Smooth muscle cell (in vitro differentiated cells): ENCODE results near the gene STK39. TPM values are rescaled to one million over a fixed set of nuclear protein-coding genes. Genes with fewer than 3 reads are reported as not detected.

Experiments used
- DNase-seq: peaks from one replicate; lab custom pipeline; 2025; ENCODE audit not compliant: unreplicated experiment; lab: John Stamatoyannopoulos, UW
- H2AFZ ChIP-seq: fragments of 200-600 bp; sonication (generic); 2 replicates; pipeline ENCODE4 v1.6.0; 2016; ENCODE audit warnings: antibody characterized with exemption, low read depth, mild to moderate bottlenecking
- H3F3A ChIP-seq: fragments of 200-600 bp; sonication (generic); 2 replicates; pipeline ENCODE4 v1.6.0; 2017; ENCODE audit warnings: antibody characterized with exemption, low read depth
- H3K27ac ChIP-seq: fragments of 200-600 bp; sonication (generic); 2 replicates; pipeline ENCODE4 v1.5.1; 2016; ENCODE audit warnings: low read depth, mild to moderate bottlenecking
- H3K27me3 ChIP-seq: fragments of 200-600 bp; sonication (generic); 2 replicates; pipeline ENCODE4 v1.6.1; 2016; ENCODE audit warnings: low read depth, mild to moderate bottlenecking
- H3K36me3 ChIP-seq: fragments of 200-600 bp; sonication (generic); 2 replicates; pipeline ENCODE4 v1.5.1; 2016; ENCODE audit warnings: low read depth
- H3K4me1 ChIP-seq: fragments of 200-600 bp; sonication (generic); 2 replicates; pipeline ENCODE4 v1.5.1; 2016; ENCODE audit warnings: low read depth
- H3K4me2 ChIP-seq: fragments of 200-600 bp; sonication (generic); 2 replicates; pipeline ENCODE4 v1.6.0; 2016; ENCODE audit warnings: mild to moderate bottlenecking
- H3K4me3 ChIP-seq: fragments of 200-600 bp; sonication (generic); 2 replicates; pipeline ENCODE4 v1.5.1; 2016; ENCODE audit warnings: mild to moderate bottlenecking
- H3K79me2 ChIP-seq: fragments of 200-600 bp; sonication (generic); 2 replicates; pipeline ENCODE4 v1.6.0; 2016; ENCODE audit warnings: low read depth, mild to moderate bottlenecking
- H3K9ac ChIP-seq: fragments of 200-600 bp; sonication (generic); 2 replicates; pipeline ENCODE4 v1.6.0; 2016; ENCODE audit warnings: low read depth
- H3K9me3 ChIP-seq: fragments of 200-600 bp; sonication (generic); replicated peaks from 2 replicates; pipeline ENCODE4 v1.5.1; 2016; ENCODE audit warnings: low read depth
- H4K20me1 ChIP-seq: fragments of 200-600 bp; sonication (generic); 2 replicates; pipeline ENCODE4 v1.6.0; 2016; ENCODE audit warnings: low read depth
- WGBS: methylation state at CpG from one replicate; pipeline ENCODE4 v1.1.7; 2016; ENCODE audit warnings: low lambda C conversion rate; 5-methylcytosine and 5-hydroxymethylcytosine counted together
- polyA plus RNA-seq: library from polyadenylated mRNA; unstranded; fragments of >200 nt; fragmentation: Nextera tagmentation; extraction: Ambion mirVana; gene quantifications from 2 replicates; pipeline ENCODE4 v1.2.1, GENCODE V29; 2016
- total RNA-seq: library from RNA; depleted of rRNA; stranded (reverse); fragments of >200 nt; gene quantifications from 2 replicates; pipeline ENCODE4 v1.2.3, GENCODE V29; 2014
- TF ChIP-seq, protein P1 (sequence below): fragments of 200-600 bp; sonication (generic); IDR thresholded peaks from 2 replicates; pipeline ENCODE4 v1.5.1; 2017; ENCODE audit warnings: borderline replicate concordance, mild to moderate bottlenecking, antibody characterized with exemption; ENCODE audit not compliant: insufficient read depth, poor library complexity, severe bottlenecking

The STK39 gene
- total and polyA plus RNA-seq, 2 experiments from 2014 or later, result 21.1 to 37.8 TPM

- Histone ChIP-seq H3K79me2 (no peaks in the 10 kb centered on the region), H3K9ac (no peak overlapping the region), H3K4me1 (peaks cover 20% of the 10 kb centered on the region), H3K27me3 (no peaks in the 10 kb centered on the region), H3F3A (peaks cover 6% of the 10 kb centered on the region), H3K36me3 (peaks cover 8% of the 10 kb centered on the region), H2AFZ (no peak overlapping the region), H3K4me3 (no peak overlapping the region), H3K27ac (no peak overlapping the region), H3K9me3 (no peaks in the 10 kb centered on the region), H4K20me1 (peaks cover 15% of the 10 kb centered on the region), H3K4me2 (no peak overlapping the region)
- TF ChIP-seq, protein P1, sequence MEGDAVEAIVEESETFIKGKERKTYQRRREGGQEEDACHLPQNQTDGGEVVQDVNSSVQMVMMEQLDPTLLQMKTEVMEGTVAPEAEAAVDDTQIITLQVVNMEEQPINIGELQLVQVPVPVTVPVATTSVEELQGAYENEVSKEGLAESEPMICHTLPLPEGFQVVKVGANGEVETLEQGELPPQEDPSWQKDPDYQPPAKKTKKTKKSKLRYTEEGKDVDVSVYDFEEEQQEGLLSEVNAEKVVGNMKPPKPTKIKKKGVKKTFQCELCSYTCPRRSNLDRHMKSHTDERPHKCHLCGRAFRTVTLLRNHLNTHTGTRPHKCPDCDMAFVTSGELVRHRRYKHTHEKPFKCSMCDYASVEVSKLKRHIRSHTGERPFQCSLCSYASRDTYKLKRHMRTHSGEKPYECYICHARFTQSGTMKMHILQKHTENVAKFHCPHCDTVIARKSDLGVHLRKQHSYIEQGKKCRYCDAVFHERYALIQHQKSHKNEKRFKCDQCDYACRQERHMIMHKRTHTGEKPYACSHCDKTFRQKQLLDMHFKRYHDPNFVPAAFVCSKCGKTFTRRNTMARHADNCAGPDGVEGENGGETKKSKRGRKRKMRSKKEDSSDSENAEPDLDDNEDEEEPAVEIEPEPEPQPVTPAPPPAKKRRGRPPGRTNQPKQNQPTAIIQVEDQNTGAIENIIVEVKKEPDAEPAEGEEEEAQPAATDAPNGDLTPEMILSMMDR, result no peak
- 70% methylated on average over 7 of the region's 7 CpGs for WGBS
- DNase-seq, result no peak
These were observed 86.5 kb downstream of the STK39 start for GRCh38 chr2:168160897-168161296.

GRCh38 chr2:168159754-168160585 is 87.4 kb downstream of the STK39 start:
- Histone ChIP-seq H2AFZ (no peak overlapping the region), H3K79me2 (no peaks in the 10 kb centered on the region), H3K4me3 (no peak overlapping the region), H3K36me3 (peaks cover 6% of the 10 kb centered on the region), H3K4me1 (peaks cover 11% of the 10 kb centered on the region), H3K4me2 (no peak overlapping the region), H3F3A (peaks cover 6% of the 10 kb centered on the region), H3K27me3 (no peaks in the 10 kb centered on the region), H3K27ac (no peak overlapping the region), H3K9me3 (no peaks in the 10 kb centered on the region), H4K20me1 (peaks cover 24% of the 10 kb centered on the region), H3K9ac (no peak overlapping the region)
- 92% methylated on average over 8 of the region's 8 CpGs for WGBS
- no peak for DNase-seq
- TF ChIP-seq, protein P1, result no peak

GRCh38 chr2:168158586-168158985 is 88.8 kb downstream of the STK39 start:
- 92% methylated on average over 3 of the region's 3 CpGs for WGBS
- Histone ChIP-seq H3K79me2 (no peaks in the 10 kb centered on the region), H3F3A (peaks cover 6% of the 10 kb centered on the region), H3K4me2 (no peak overlapping the region), H3K4me1 (peaks cover under 1% of the 10 kb centered on the region), H3K4me3 (no peak overlapping the region), H2AFZ (no peak overlapping the region), H3K9ac (no peak overlapping the region), H3K27ac (no peak overlapping the region), H3K36me3 (peaks cover 5% of the 10 kb centered on the region), H3K27me3 (no peaks in the 10 kb centered on the region), H4K20me1 (peaks cover 25% of the 10 kb centered on the region), H3K9me3 (no peaks in the 10 kb centered on the region)
- TF ChIP-seq, protein P1, result no peak
- DNase-seq, result no peak

- Histone ChIP-seq H4K20me1 (peaks cover 25% of the 10 kb centered on the region), H2AFZ (no peak overlapping the region), H3K27ac (peak overlapping the region; percentile 7), H3K79me2 (no peaks in the 10 kb centered on the region), H3K9me3 (no peaks in the 10 kb centered on the region), H3K4me3 (no peak overlapping the region), H3K27me3 (no peaks in the 10 kb centered on the region), H3F3A (peaks cover 6% of the 10 kb centered on the region), H3K36me3 (no peaks in the 10 kb centered on the region), H3K9ac (no peak overlapping the region), H3K4me2 (no peak overlapping the region), H3K4me1 (no peaks in the 10 kb centered on the region)
- 59% methylated on average over 2 of the region's 2 CpGs for WGBS
- no peak for DNase-seq
- TF ChIP-seq, protein P1, result no peak
These were observed 89.5 kb downstream of the STK39 start for GRCh38 chr2:168157926-168158325.
